Muscle layer of duodenum (tissue), 2 donors: Measurements from ENCODE around the gene DRG1.
"Not testable (repeated sequence)": the region's sequence is repeated elsewhere in the genome, so short reads cannot be mapped to it uniquely, and the experiment has no call there.

Experiments
- H3K27ac ChIP-seq: one replicate; pipeline ENCODE4 v1.7.0; 2013; ENCODE audit warnings: mild to moderate bottlenecking, low read length
- H3K27me3 ChIP-seq: one replicate; pipeline ENCODE4 v1.7.0; 2013; ENCODE audit warnings: low read depth, mild to moderate bottlenecking, control low read depth, low read length
- H3K36me3 ChIP-seq, 2 donors: one replicate each; pipeline ENCODE4 v1.7.0; 2013; ENCODE audit warnings: low read length in 2 of 2, control low read depth in 1 of 2, mild to moderate bottlenecking in 1 of 2; ENCODE audit not compliant: insufficient read depth in 2 of 2, control insufficient read depth in 1 of 2
- H3K4me1 ChIP-seq, 2 donors: one replicate each; pipeline ENCODE4 v1.7.0; 2013; ENCODE audit warnings: low read length in 2 of 2, mild to moderate bottlenecking in 2 of 2, control low read depth in 1 of 2, moderate library complexity in 1 of 2; ENCODE audit not compliant: insufficient read depth in 2 of 2, control insufficient read depth in 1 of 2
- H3K4me3 ChIP-seq, 2 donors: one replicate each; pipeline ENCODE4 v1.7.0; 2013; ENCODE audit warnings: low read length in 2 of 2, low read depth in 1 of 2, mild to moderate bottlenecking in 1 of 2
- H3K9me3 ChIP-seq, 2 donors: one replicate each; pipeline ENCODE4 v1.7.0; 2013; ENCODE audit warnings: low read length in 2 of 2, control low read depth in 1 of 2, mild to moderate bottlenecking in 1 of 2; ENCODE audit not compliant: control insufficient read depth in 1 of 2
- donor health status: healthy.

Gene DRG1

DNA sequence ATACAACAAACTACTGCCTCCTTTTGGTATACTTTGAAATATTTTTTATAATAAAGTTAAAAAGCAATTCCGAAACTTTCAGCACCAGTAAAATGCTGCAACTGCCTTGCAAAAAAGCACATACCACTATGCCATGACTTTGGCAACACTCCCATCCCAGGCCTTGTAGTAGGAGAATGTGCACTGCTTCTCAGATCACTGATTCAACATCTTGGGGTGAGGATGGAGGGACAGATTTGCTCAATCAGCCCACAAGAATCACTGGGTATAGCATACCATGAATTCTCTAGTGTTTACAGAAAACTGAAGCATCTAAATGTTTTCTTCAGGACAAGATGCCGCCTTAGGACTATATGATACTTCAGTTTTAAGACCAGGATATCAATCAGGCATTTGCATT lies 75.3 kb downstream of the DRG1 start:
- Histone ChIP-seq H3K36me3 (peaks cover 0 to 7% of the 10 kb centered on the region in 2 donors), H3K9me3 (no peaks in the 10 kb centered on the region), H3K4me3 (no peak overlapping the region), H3K27ac (no peak overlapping the region), H3K27me3 (no peaks in the 10 kb centered on the region), H3K4me1 (peaks cover 0 to 5% of the 10 kb centered on the region in 2 donors)

DNA sequence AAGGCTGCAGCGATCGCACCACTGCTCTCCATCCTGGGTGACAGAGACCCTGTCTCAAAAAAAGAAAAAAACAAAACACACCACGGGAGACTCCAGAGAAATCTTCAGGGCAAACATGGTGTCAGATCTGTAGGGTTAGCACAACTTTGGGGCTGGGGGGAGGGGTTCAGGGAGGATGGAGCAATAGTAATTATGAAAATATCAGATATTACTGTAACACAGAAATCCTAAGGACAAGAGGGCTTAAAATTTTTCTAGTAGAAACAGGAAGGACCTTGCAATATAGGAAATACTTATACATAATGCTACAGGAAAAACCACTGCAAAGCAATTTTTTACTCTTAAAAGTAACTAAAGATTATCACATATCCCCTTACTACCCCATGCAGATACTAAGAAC lies 76.4 kb downstream of the DRG1 start:
- Histone ChIP-seq H3K27me3 (no peaks in the 10 kb centered on the region), H3K9me3 (no peaks in the 10 kb centered on the region), H3K27ac (no peak overlapping the region), H3K36me3 (peaks cover 4 to 7% of the 10 kb centered on the region in 2 donors), H3K4me1 (peaks cover 0 to 5% of the 10 kb centered on the region in 2 donors), H3K4me3 (no peak overlapping the region)

GRCh38 chr22:31477329-31477728 lies 77.9 kb downstream of the DRG1 start:
- Histone ChIP-seq H3K36me3 (peaks cover 7 to 19% of the 10 kb centered on the region in 2 donors), H3K9me3 (no peaks in the 10 kb centered on the region), H3K4me1 (peaks cover 0 to 5% of the 10 kb centered on the region in 2 donors), H3K4me3 (no peak overlapping the region), H3K27ac (no peak overlapping the region), H3K27me3 (no peaks in the 10 kb centered on the region)

DNA sequence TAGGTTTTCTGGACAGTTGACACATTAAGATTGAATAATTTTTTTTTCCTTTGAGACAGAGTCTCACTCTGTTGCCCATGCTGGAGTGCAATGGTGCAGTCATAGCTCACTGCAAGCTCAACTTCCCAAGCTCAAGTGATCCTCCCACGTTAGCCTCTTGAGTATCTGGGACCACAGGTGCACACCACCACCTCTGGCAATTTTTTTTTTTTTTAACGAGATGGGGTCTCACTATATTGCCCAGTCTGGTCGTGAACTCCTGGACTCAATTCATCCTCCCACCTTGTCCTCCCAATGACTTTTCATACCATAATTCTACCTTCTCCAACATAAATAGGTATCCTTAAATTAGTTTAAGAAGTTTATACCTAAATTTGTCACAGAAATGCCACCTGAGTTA lies 81.7 kb downstream of the DRG1 start:
- H3K9me3 ChIP-seq, result no peaks in the 10 kb centered on the region
- no peaks in the 10 kb centered on the region for H3K27me3 ChIP-seq
- no peak overlapping the region for H3K27ac ChIP-seq
- H3K36me3 ChIP-seq, result peaks cover 18 to 26% of the 10 kb centered on the region in 2 donors
- H3K4me3 ChIP-seq, result no peak overlapping the region
- peaks cover 0 to 11% of the 10 kb centered on the region in 2 donors for H3K4me1 ChIP-seq

- peaks cover 0 to 11% of the 10 kb centered on the region in 2 donors for H3K4me1 ChIP-seq
- H3K9me3 ChIP-seq, H3K27ac ChIP-seq, H3K27me3 ChIP-seq, H3K4me3 ChIP-seq: not testable (repeated sequence)
- peaks cover 16 to 26% of the 10 kb centered on the region in 2 donors for H3K36me3 ChIP-seq
These were observed 83.1 kb downstream of the DRG1 start for GRCh38 chr22:31482470-31482869.
